Stimulated activated CD4-positive, alpha-beta T cell treated with anti-CD3 and anti-CD28 coated beads, Interleukin-1b, Interleukin-23, amount 100 ng/mL, for 4 hours (primary cell): ENCODE measurements around the gene DNAJB14.
"Not testable (repeated sequence)": the region's sequence is repeated elsewhere in the genome, so short reads cannot be mapped to it uniquely, and the experiment has no call there.

Experiments used
- DNase-seq, 2 donors: peaks; one replicate each; pipeline ENCODE4 v3.0.0-alpha.2; 2020; ENCODE audit warnings: low read depth in 2 of 2

DNAJB14 gene

GRCh38 chr4:99946356-99947189, at the start of gene DNAJB14:
Gene DNAJB14 (minus strand): TSS chr4:99946618. CDS start chr4:99946571, 47 bp downstream.
- DNase-seq: peak; percentile 61 to 79

DNA sequence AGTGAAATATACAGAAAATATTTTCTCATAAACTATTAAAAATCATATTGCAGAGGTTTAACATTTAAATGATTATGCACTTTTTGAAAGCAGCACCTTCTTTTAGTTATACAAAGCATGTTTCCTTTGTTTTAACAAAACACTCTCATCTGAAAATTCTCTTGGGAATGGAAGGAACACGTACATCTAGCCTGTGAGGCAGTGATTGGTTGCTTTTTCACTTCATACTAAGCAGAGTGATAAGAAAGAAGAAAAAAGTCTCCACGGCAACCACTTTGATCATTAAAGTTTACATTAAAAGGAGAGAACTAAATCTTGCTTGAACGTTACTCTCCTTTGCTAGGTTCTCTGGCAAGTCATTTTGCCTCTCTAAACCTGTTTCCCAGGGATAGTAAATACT, 45.3 kb upstream of the DNAJB14 start:
- no peak for DNase-seq

GRCh38 chr4:99987681-99988080, 41.3 kb upstream of the DNAJB14 start:
- no peak for DNase-seq

DNA sequence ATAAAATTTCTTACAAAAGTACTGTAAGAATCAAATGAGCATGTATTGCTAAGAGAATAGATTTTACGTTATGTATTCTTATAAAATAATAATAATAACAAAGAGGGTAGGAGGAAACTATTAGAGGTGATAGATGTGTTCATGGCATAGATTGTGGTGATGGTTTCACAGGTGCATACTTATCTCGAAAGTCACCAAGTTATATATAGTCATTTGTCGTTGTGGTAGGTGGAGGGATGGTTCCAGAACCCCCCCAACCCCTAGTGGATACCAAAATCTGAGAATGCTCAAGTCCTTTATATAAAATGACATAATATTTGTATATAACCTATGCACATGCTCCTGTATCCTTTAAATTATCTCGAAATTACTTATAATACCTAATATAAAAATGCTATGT, 40.4 kb upstream of the DNAJB14 start:
- DNase-seq: no peak

- DNase-seq: no peak
Observed at GRCh38 chr4:99983289-99983943, 37.0 kb upstream of the DNAJB14 start.

DNA sequence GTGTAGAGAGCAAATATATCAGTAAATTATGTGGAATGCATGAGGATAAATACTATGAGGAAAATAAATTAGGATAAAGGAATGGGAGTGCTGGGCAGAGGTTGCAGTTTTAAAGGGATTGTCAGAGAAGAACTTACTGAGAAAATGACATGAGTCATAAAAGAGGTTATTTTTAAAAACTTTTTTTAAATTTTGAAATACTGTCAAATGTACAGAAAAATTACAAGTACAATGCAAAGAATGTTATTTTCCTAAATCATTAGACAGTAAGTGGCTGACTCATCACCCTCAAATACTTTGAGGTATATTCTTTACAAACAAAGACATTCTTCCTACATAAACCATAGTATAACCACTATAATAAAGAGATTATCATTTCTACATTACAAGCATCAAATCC, 33.5 kb upstream of the DNAJB14 start:
- DNase-seq: no peak

DNA sequence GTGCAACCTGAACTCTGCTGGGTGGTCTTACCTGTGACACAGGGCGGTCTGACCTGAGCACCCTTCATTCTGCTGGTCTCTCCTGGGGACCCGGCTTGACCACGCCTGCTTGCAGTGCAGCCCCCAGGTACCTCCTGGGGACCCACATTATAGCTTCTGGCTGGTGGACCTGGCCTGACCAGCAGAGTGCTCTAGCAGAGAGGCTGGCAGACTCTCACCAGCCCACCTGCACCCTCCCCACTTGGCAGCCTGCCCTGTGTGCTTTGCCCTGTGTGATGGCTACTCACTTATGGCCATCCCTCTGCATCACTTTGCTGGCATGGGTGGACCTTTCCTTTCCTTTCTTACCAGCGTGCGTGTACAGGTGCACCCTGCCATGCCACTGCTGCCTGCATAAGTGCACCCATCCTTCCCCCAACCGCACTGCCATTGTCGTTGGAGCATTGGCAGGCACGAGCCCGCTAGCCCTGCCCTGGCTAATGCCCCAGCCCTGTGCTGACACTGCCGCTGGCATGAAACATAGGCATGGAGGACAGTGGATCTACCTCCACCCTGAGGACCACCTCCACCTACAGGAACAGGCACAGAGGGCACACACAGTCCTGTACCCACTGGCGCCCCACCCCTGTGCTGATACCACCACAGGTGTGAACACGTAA, 25.2 kb upstream of the DNAJB14 start:
- no peak for DNase-seq

DNA sequence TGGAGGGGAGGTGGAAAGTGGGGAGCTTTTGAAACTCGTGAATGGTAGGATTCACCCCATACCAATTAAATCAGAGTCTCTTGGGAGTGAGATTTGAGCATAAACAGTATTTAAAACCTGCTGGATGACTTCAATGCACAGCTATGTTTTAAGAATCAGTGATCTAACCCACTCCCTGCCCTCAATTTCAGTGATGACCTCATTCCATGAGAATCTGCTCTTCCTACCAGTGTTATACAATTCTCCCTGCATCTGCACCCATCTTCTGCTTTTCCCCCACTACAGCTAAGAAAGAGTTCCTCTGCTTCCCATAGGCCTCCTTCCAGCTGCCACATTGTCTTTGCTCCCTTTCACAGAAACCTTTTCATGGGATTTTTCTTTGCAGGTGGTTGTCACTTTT, 21.9 kb upstream of the DNAJB14 start:
- no peak for DNase-seq

DNA sequence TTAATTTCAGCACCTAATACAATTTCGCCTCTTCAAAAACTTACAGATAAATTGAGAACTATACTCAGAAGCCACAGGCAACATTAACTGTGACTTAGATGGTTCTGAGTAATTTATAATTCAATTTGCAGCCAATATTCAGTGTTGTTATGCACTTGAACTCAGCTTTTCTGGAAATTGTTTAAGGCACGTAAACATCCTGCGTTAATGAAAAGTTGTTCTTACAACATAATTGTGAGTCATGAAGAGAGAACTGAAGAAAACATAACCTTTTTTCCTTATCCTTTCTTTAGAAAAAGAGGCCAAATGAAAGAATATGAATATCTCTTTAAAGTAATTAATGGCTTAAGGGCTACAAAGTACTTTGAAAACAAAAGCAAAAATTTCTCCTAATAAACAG, 20.3 kb upstream of the DNAJB14 start:
- DNase-seq: no peak

DNA sequence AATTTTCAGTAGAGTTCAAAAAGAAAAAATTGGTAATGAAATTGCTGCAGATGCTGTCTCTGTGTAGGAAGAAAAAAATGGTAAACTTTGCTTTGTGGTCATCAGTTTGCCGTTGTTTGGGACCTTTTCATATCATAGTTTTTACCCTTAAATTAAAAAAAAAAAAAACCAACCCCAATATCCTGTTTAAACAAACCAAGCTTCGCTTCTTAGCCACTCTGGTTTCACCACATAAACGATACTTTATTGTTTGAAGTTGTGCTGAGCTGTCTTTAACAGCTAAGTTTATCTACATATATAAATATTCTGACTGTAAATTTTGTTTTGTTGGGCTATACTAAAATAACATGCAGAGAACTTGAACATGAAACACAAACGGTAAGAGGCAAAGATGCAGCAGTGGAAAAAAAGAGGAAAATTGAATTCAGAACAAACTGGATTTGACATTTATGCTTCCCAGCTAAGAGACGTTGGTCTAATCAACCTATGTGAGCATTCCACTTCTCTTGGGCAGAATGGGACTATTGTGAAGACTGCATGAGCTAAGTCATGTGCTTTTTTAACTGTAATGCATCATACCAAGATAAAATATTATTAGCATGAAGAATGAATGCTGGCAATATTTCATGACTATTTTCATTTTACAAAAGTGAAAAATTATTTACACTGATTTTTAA, 19.4 kb upstream of the DNAJB14 start:
- DNase-seq: no peak

DNA sequence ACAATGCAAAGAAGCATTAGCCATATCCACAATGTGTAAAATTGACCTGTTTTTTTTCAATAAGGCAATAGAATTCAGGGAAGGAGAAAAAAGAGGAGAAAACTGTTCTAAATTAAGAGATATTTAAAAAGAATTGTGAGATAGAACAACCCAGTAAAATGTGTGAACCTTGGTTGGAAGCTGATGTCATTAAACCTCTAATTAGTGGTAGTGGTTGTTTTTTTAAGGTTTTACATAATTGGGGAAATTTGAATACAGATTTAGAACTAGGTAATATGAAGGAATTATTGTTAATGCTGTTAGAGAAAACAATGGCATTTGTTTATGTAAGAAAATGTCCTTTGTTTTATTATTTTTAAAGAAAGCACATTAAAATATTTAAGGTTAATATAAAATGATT, 18.8 kb upstream of the DNAJB14 start:
- no peak for DNase-seq

GRCh38 chr4:99961711-99962110, 15.3 kb upstream of the DNAJB14 start:
- DNase-seq: no peak

DNA sequence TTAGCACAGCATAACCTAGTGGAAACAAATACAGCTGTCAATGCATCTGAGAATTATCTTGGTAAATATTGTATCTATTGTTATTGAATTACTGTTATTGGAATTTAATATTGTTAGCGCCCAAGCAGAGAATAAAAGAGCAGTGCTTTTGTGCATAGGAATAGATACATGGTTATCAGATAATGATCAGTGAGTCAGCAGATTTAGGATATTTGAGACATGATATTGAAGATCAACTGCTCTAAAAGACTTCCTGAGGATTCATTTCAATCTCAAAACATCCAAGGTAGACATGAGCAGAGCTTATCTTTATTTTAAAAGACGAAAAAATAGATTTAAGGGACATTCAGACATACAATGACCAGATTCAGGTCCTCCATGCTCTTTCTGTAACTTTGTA, 14.2 kb upstream of the DNAJB14 start:
- DNase-seq: no peak

DNA sequence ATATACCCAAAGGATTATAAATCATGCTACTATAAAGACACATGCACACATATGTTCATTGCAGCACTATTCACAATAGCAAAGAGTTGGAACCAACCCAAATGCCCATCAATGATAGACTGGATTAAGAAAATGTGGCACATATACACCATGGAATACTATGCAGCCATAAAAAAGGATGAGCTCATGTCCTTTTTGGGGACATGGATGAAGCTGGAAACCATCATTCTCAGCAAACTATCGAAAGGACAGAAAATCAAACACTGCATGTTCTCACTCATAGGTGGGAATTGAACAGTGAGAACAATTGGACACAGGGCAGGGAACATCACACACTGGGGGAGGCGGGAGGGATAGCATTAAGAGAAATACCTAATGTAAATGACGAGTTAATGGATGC, 11.8 kb upstream of the DNAJB14 start:
- DNase-seq: not testable (repeated sequence)

- DNase-seq: no peak
Observed at GRCh38 chr4:99950913-99951254, 4.5 kb upstream of the DNAJB14 start.

GRCh38 chr4:99949999-99950912, 3.8 kb upstream of the DNAJB14 start, which contains the start of gene H2AZ1:
Gene H2AZ1 (minus strand): TSS chr4:99950275. CDS start chr4:99950170, 105 bp downstream.
- peak; percentile 95 for DNase-seq

DNA sequence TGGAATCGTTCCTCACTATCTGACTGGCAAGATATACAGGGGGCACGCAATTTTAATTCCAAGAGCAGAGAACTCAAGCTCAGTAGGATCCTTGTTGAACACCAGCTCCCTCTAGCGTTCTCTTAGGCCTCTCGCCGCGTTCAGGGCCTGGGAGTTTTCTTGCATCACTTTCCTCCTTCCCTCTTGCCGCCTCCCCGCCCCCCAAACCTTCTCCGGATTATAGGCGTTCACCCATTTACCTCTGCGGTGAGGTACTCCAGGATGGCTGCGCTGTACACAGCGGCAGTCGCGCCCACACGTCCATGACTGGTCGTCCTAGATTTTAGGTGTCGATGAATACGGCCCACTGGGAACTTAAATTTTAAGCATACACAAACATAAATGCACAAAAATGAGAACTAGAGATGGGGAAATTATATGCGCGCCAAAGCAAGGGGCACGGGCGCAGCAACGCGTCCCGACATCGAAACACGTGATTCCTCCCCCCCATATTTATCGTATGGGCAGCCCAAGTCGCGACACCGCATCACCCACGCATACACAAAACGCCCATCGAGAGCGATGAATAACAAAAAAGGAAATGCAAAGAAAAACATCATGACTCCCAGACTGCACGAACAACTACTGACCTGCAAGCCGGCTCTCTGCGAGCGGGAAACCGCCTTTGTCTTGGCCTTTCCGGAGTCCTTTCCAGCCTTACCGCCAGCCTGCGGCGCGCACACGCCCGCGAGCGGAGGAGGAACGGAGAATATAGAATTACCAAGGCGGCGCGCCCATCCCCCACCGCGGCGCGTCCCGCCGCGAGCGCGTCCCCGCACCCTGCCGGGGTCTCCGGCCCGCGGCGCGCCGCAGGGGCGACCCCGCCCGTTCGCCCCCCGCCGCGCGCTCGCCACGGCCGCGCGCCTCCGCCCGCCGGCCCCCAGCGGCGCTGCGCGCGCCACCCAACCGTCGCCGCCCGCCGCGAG, 2.9 kb upstream of the DNAJB14 start:
- DNase-seq: peak; percentile 80 to 82

DNA sequence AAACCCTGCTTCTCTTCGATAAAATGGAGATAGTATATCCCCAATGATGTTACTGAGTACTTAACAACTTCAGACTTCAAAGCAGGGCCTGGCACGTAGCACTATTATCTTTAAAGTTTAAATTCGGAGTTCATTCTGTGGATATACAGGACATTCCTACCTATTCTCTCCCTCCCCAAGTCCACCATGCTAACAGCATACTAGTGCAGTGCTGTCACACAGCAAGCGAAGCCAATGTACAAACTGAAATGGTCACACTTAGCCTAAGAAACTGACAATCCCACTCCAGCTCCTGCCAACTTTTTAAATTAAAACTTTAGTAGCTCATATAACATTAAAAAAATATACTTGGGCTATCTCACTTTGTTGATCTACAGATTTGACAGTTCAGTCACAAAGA, 1.2 kb upstream of the DNAJB14 start:
- no peak for DNase-seq

GRCh38 chr4:99947190-99947578, 766 bp upstream of the DNAJB14 start:
- DNase-seq: no peak
